Measurements from ENCODE around the gene SCGB1D4.
"Not testable (repeated sequence)": the region's sequence is repeated elsewhere in the genome, so short reads cannot be mapped to it uniquely, and the experiment has no call there.

Gene SCGB1D4, protein sequence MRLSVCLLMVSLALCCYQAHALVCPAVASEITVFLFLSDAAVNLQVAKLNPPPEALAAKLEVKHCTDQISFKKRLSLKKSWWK

DNA sequence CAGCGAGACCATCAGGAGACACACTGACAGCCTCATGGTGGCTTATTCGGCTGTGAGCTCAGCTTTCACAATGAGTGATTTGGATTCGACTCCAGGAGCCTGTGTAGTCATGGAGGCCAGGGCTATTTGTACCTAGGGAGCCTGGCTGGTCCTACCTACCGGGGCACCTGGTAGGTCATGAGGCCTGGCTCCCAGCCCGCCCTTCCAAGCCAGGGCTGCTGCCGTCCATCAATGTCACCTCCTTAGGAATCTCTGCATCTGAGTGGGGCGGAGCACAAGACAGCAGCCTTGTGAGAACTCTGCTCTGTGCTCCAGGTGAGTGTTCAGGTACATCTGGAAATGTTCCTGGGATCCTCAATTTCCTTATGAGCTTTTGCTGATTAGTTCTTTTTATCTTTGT, at the start of gene SCGB1D4:
Gene SCGB1D4 (minus strand): TSS at position 101 of the 400 bp plus-strand sequence. CDS start 65 bp downstream, at position 36.
- Histone ChIP-seq H3K4me1 (ENCODE audit: low read length) (no peaks in the 10 kb centered on the region), H3K36me3 (replicated peaks; ENCODE audit: insufficient read depth, low read length) (no peaks in the 10 kb centered on the region), H3K4me2 (ENCODE audit: low read depth, low read length) (no peak within 1 kb of the TSS), H4K20me1 (ENCODE audit: insufficient read depth, low read length) (no peaks in the 10 kb centered on the region), H3K79me2 (ENCODE audit: low read length) (no peaks in the 10 kb centered on the region), H3K27me3 (replicated peaks; ENCODE audit: insufficient read depth, low read length) (peaks cover 16% of the 10 kb centered on the region; the same call in 1 of the 2 replicates), H3K4me3 (ENCODE audit: low read length) (no peak within 1 kb of the TSS), H3K27ac (ENCODE audit: low read length) (no peak within 1 kb of the TSS), H3K9me2 (replicated peaks; ENCODE audit: insufficient read depth, low read length) (no peaks in the 10 kb centered on the region), H2AFZ (ENCODE audit: low read length) (no peak within 1 kb of the TSS), H3K9me3 (replicated peaks; ENCODE audit: insufficient read depth, low read length) (no peaks in the 10 kb centered on the region), H3F3A (ENCODE audit: insufficient read depth, low read length) (no peaks in the 10 kb centered on the region), H3K9ac (ENCODE audit: low read length) (no peak within 1 kb of the TSS)
- no peak for TF ChIP-seq EZH2 (optimal IDR thresholded peaks at IDR 0.05; ENCODE audit: low read depth, low read length)
- DNase-seq = no peak

DNA sequence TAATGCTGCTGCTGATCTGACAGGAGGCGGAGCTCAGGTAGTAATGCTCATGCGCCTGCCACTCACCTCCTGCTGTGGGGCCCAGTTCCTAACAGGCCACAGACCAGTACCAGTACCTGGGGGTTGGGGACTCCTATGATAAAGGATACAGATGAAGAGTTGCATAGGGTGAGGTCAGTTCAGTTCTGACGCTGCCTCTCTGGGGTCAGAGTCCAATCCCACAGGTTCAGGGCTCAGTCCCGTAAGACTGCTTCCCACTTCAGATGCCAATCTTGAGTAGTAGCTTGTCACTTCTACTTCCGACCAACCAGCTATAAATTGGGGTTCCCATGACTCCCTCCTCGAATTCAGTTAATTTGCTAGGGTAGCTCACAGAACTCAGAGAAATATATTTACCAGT, 47.0 kb upstream of the SCGB1D4 start:
- H3K4me3 ChIP-seq (ENCODE audit: low read length) = no peak overlapping the region
- H3K36me3 ChIP-seq (replicated peaks; ENCODE audit: insufficient read depth, low read length) = no peaks in the 10 kb centered on the region
- H3K9me2 ChIP-seq (replicated peaks; ENCODE audit: insufficient read depth, low read length) = no peaks in the 10 kb centered on the region
- no peaks in the 10 kb centered on the region for H3F3A ChIP-seq (ENCODE audit: insufficient read depth, low read length)
- H3K27ac ChIP-seq (ENCODE audit: low read length) = no peak overlapping the region
- H3K27me3 ChIP-seq (replicated peaks; ENCODE audit: insufficient read depth, low read length) = no peaks in the 10 kb centered on the region
- H3K4me1 ChIP-seq (ENCODE audit: low read length) = no peaks in the 10 kb centered on the region
- H3K9ac ChIP-seq (ENCODE audit: low read length) = no peak overlapping the region
- TF ChIP-seq EZH2 (optimal IDR thresholded peaks at IDR 0.05; ENCODE audit: low read depth, low read length) (no peak), EZH2phosphoT487 (IDR thresholded peaks at IDR 0.05; ENCODE audit: low read length) (no peak)
- TF ChIP-seq, protein P1, sequence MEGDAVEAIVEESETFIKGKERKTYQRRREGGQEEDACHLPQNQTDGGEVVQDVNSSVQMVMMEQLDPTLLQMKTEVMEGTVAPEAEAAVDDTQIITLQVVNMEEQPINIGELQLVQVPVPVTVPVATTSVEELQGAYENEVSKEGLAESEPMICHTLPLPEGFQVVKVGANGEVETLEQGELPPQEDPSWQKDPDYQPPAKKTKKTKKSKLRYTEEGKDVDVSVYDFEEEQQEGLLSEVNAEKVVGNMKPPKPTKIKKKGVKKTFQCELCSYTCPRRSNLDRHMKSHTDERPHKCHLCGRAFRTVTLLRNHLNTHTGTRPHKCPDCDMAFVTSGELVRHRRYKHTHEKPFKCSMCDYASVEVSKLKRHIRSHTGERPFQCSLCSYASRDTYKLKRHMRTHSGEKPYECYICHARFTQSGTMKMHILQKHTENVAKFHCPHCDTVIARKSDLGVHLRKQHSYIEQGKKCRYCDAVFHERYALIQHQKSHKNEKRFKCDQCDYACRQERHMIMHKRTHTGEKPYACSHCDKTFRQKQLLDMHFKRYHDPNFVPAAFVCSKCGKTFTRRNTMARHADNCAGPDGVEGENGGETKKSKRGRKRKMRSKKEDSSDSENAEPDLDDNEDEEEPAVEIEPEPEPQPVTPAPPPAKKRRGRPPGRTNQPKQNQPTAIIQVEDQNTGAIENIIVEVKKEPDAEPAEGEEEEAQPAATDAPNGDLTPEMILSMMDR (IDR thresholded peaks at IDR 0.05; ENCODE audit: low read length) = no peak
- no peaks in the 10 kb centered on the region for H3K79me2 ChIP-seq (ENCODE audit: low read length)
- H4K20me1 ChIP-seq (ENCODE audit: insufficient read depth, low read length) = no peaks in the 10 kb centered on the region
- H3K4me2 ChIP-seq (ENCODE audit: low read depth, low read length) = no peak overlapping the region
- no peak for DNase-seq
- no peaks in the 10 kb centered on the region for H3K9me3 ChIP-seq (replicated peaks; ENCODE audit: insufficient read depth, low read length)
- no peak overlapping the region for H2AFZ ChIP-seq (ENCODE audit: low read length)

DNA sequence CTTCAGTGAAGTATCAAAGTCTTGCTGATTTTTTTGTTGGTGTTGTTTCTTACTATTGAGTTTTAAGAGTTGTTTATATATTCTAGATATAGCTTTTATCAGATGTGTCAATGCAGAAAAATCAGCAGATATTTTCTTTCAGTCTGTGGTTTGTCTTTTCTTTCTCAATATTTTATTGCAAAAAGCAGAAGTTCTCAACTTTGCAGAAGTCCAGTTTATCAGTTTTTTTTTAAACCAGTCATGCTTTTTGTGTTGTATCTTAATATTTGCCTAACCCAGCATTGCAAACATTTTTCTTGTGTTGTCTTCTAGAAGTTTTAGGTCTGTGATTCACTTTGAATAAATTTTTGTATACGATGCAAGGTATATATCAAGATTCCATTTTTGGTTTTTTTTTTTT, 45.3 kb upstream of the SCGB1D4 start:
- H3K4me1 ChIP-seq (ENCODE audit: low read length) = no peaks in the 10 kb centered on the region
- TF ChIP-seq EZH2 (optimal IDR thresholded peaks at IDR 0.05; ENCODE audit: low read depth, low read length) (no peak), EZH2phosphoT487 (IDR thresholded peaks at IDR 0.05; ENCODE audit: low read length) (no peak)
- TF ChIP-seq, protein P1 (IDR thresholded peaks at IDR 0.05; ENCODE audit: low read length) = no peak
- no peak overlapping the region for H2AFZ ChIP-seq (ENCODE audit: low read length)
- no peak for DNase-seq
- no peaks in the 10 kb centered on the region for H3F3A ChIP-seq (ENCODE audit: insufficient read depth, low read length)
- H3K36me3 ChIP-seq (replicated peaks; ENCODE audit: insufficient read depth, low read length) = no peaks in the 10 kb centered on the region
- no peaks in the 10 kb centered on the region for H3K27me3 ChIP-seq (replicated peaks; ENCODE audit: insufficient read depth, low read length)
- no peak overlapping the region for H3K4me2 ChIP-seq (ENCODE audit: low read depth, low read length)
- H3K9ac ChIP-seq (ENCODE audit: low read length) = no peak overlapping the region
- H3K9me3 ChIP-seq (replicated peaks; ENCODE audit: insufficient read depth, low read length) = no peaks in the 10 kb centered on the region
- no peaks in the 10 kb centered on the region for H4K20me1 ChIP-seq (ENCODE audit: insufficient read depth, low read length)
- no peak overlapping the region for H3K27ac ChIP-seq (ENCODE audit: low read length)
- H3K9me2 ChIP-seq (replicated peaks; ENCODE audit: insufficient read depth, low read length) = no peaks in the 10 kb centered on the region
- H3K79me2 ChIP-seq (ENCODE audit: low read length) = no peaks in the 10 kb centered on the region
- no peak overlapping the region for H3K4me3 ChIP-seq (ENCODE audit: low read length)

DNA sequence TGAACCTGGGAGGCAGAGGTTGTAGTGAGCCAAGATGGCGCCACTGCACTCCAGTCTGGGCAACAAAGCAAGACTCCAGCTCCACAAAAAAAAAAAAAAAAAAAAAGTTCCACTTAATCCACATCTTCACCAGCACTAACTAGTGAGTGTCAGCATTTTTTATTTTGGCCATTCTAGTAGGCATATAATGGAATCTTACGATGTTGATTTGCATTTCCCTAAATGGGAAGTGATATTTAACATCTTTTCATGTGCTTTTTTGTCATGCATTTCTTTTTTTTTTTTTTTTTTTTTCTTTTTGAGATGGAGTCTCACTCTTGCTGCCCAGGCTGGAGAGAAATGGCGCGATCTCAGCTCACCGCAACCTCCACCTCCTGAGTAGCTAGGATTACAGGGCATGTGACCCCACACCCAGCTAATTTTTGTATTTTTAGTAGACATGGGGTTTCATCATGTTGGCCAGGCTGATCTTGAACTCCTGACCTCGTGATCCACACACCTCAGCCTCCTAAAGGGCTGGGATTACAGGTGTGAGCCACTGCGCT, 44.8 kb upstream of the SCGB1D4 start:
- H3K4me1 ChIP-seq (ENCODE audit: low read length); H3F3A ChIP-seq (ENCODE audit: insufficient read depth, low read length); H3K36me3 ChIP-seq (replicated peaks; ENCODE audit: insufficient read depth, low read length); H4K20me1 ChIP-seq (ENCODE audit: insufficient read depth, low read length); H3K27me3 ChIP-seq (replicated peaks; ENCODE audit: insufficient read depth, low read length); DNase-seq; H3K4me2 ChIP-seq (ENCODE audit: low read depth, low read length); H3K79me2 ChIP-seq (ENCODE audit: low read length); H3K9ac ChIP-seq (ENCODE audit: low read length); H3K9me2 ChIP-seq (replicated peaks; ENCODE audit: insufficient read depth, low read length); H3K4me3 ChIP-seq (ENCODE audit: low read length); H3K27ac ChIP-seq (ENCODE audit: low read length); H3K9me3 ChIP-seq (replicated peaks; ENCODE audit: insufficient read depth, low read length); H2AFZ ChIP-seq (ENCODE audit: low read length): not testable (repeated sequence)
